ENCODE data around the gene HMGA1.

- TF ChIP-seq TAF1 (IDR thresholded peaks at IDR 0.05; ENCODE audit: borderline replicate concordance, insufficient read depth, low read length), result no peak
- TF ChIP-seq REST (IDR thresholded peaks at IDR 0.05; ENCODE audit: insufficient read depth in 1 of 2, low read depth in 2 of 2, low read length in 2 of 2), result no peak
- TF ChIP-seq POLR2AphosphoS5 (IDR thresholded peaks at IDR 0.05; ENCODE audit: low read depth, low read length), result no peak
- no peak for TF ChIP-seq SIN3A (IDR thresholded peaks at IDR 0.05; ENCODE audit: borderline replicate concordance, insufficient read depth, low read length)
Measured at GRCh38 chr6:34235307-34236130, 1.2 kb upstream of the HMGA1 start.

Data from PFSK-1 (cell line).